G401 (cell line): Measurements from ENCODE around the gene CMIP. TPM values are rescaled to one million over a fixed set of nuclear protein-coding genes. Genes with fewer than 3 reads are reported as not detected.

Source experiments
- DNase-seq: peaks from one replicate; pipeline ENCODE4 v3.0.0-alpha.2; 2015; ENCODE audit warnings: low spot score
- in situ Hi-C: cut with HindIII; loops from 2 replicates; pipeline ENCODE4 v1.10.0; 2016; ENCODE audit warnings: low sequenced_read_pairs, mixed read lengths
- total RNA-seq: library from RNA; depleted of rRNA; stranded (reverse); fragments of >200 nt; shearing (Covaris generic); gene quantifications from 2 replicates; pipeline ENCODE4 v1.2.3, GENCODE V29; 2014

Gene CMIP
- total RNA-seq, 1 experiment from 2014 or later, result 8.6 TPM

GRCh38 chr16:81445143-81445961, 744 bp downstream of the CMIP start:
- in situ Hi-C loops, result no loop called here
- DNase-seq, result no peak

GRCh38 chr16:81445966-81446906, 1.6 kb downstream of the CMIP start:
- DNase-seq, result no peak
- in situ Hi-C loops, result no loop called here

- peak; percentile 57 for DNase-seq
- in situ Hi-C loops, result no loop called here
Measured at GRCh38 chr16:81446907-81447268, 2.3 kb downstream of the CMIP start.

GRCh38 chr16:81447383-81448101, 2.9 kb downstream of the CMIP start:
- in situ Hi-C loops, result no loop called here

GRCh38 chr16:81448154-81449131, 3.8 kb downstream of the CMIP start:
- in situ Hi-C loops, result no loop called here

More at GRCh38 chr16:81447383-81448101, 2.9 kb downstream of the CMIP start:
- DNase-seq, result no peak

GRCh38 chr16:81449241-81449640, 4.6 kb downstream of the CMIP start:
- no peak for DNase-seq
- in situ Hi-C loops, result no loop called here

More at GRCh38 chr16:81448154-81449131, 3.8 kb downstream of the CMIP start:
- DNase-seq, result no peak

- DNase-seq, result no peak
- in situ Hi-C loops, result loop anchor here (5.0 kb wide), 1 partner anchor 42 kb away; no protein-coding TSS in a partner anchor
Measured at GRCh38 chr16:81449899-81450608, 5.4 kb downstream of the CMIP start.

- DNase-seq, result no peak
- in situ Hi-C loops, result loop anchor here (5.0 kb wide), 1 partner anchor 41 kb away; no protein-coding TSS in a partner anchor
Measured at GRCh38 chr16:81450783-81451491, 6.3 kb downstream of the CMIP start.

- in situ Hi-C loops, result loop anchor here (5.0 kb wide), 1 partner anchor 40 kb away; no protein-coding TSS in a partner anchor
- DNase-seq, result no peak
Measured at GRCh38 chr16:81451753-81452680, 7.4 kb downstream of the CMIP start.

- no peak for DNase-seq
- in situ Hi-C loops, result loop anchor here (5.0 kb wide), 1 partner anchor 39 kb away; no protein-coding TSS in a partner anchor
Measured at GRCh38 chr16:81453091-81453728, 8.6 kb downstream of the CMIP start.

- no peak for DNase-seq
- in situ Hi-C loops, result loop anchor here (5.0 kb wide), 1 partner anchor 38 kb away; no protein-coding TSS in a partner anchor
Measured at GRCh38 chr16:81454044-81454443, 9.4 kb downstream of the CMIP start.

GRCh38 chr16:81455006-81455405, 10.4 kb downstream of the CMIP start:
- in situ Hi-C loops, result no loop called here
- DNase-seq, result no peak

GRCh38 chr16:81455720-81456494, 11.3 kb downstream of the CMIP start:
- in situ Hi-C loops, result no loop called here
- no peak for DNase-seq

- in situ Hi-C loops, result no loop called here
- DNase-seq, result no peak
Measured at GRCh38 chr16:81456523-81457325, 12.1 kb downstream of the CMIP start.
